ENCODE data around the gene UST. TPM values are rescaled to one million over a fixed set of nuclear protein-coding genes. Genes with fewer than 3 reads are reported as not detected.

The UST gene
- total and polyA plus RNA-seq, 2 of the 8 experiments (the other 6 are each of a cell fraction or from before 2014, with no cell fraction given) = 13.5 to 34.5 TPM

DNA sequence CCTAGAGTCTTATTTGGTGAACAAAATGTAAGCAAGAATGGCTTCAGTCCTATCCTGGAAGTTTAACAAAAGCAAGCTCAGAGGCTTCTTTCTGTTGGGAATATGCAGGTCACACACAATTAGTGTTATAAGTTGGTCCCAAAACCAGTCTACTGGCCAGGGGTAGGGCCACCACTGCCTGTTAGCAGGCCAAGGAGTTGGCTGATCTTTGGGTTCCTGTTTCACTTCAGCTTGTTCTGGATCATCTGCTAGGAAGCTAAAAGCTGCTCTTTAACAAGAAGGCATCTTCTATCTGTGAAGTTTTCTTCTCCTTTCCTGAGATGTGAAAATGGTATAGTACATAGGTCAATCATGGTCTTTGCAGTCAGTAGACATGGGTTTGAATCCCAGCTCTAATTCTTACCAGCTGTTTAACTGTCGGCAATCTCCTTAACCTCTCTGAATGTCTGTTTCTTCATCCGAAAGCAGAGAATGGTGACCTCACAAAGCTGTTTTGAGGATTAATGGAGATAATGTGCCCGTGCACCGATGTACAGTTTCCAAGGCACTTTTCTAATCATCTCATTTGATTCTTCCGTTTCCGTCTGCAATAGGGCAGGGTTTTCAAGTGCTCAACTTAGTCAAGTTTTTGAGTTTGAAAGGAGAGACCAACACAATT lies 299.5 kb downstream of the UST start (continued):
- no peak for TF ChIP-seq SP4 (IDR thresholded peaks at IDR 0.05; ENCODE audit: low read length)
- TF ChIP-seq HDAC2 (IDR thresholded peaks at IDR 0.05; ENCODE audit: borderline replicate concordance in 1 of 2, low read depth in 2 of 2, low read length in 2 of 2) = no peak
- no peak for TF ChIP-seq BRCA1 (IDR thresholded peaks at IDR 0.05; ENCODE audit: low read depth, low read length)
- no peak for TF ChIP-seq CREB1 (IDR thresholded peaks at IDR 0.05)
- no peak for TF ChIP-seq TEAD4 (IDR thresholded peaks at IDR 0.05; ENCODE audit: low read depth, low read length)
- TF ChIP-seq MAX (IDR thresholded peaks at IDR 0.05) = no peak

All from H1 (cell line).